ENCODE results near the gene HTD2.

DNA sequence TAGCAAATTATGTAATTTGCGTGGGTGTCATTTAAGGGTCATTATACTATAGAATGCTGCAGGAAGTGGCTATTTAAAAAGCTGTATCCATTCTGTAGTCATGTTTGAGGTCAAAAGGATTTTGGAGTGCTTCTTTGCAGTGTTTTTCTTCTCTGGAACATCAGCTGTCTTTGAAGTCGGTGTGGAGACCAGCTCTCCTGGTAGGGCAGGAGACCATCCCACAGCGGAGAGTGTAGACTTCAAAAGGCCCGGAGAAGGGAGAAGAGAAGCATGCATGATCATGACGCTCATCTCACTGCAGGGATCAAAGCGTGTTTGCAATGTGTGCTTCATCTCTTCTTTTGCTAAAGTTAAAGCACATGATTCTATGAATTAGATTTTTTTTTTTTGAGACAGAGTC lies 46.3 kb downstream of the HTD2 start:
- TF ChIP-seq, protein P1, sequence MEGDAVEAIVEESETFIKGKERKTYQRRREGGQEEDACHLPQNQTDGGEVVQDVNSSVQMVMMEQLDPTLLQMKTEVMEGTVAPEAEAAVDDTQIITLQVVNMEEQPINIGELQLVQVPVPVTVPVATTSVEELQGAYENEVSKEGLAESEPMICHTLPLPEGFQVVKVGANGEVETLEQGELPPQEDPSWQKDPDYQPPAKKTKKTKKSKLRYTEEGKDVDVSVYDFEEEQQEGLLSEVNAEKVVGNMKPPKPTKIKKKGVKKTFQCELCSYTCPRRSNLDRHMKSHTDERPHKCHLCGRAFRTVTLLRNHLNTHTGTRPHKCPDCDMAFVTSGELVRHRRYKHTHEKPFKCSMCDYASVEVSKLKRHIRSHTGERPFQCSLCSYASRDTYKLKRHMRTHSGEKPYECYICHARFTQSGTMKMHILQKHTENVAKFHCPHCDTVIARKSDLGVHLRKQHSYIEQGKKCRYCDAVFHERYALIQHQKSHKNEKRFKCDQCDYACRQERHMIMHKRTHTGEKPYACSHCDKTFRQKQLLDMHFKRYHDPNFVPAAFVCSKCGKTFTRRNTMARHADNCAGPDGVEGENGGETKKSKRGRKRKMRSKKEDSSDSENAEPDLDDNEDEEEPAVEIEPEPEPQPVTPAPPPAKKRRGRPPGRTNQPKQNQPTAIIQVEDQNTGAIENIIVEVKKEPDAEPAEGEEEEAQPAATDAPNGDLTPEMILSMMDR (IDR thresholded peaks at IDR 0.05; ENCODE audit: extremely low read depth in 1 of 2, insufficient read depth in 1 of 2, low read depth in 1 of 2, low read length in 2 of 2), result no peak
- TF ChIP-seq EZH2 (IDR thresholded peaks at IDR 0.05; ENCODE audit: borderline replicate concordance, low read depth, low read length, severe bottlenecking), result no peak
- TF ChIP-seq FOS (IDR thresholded peaks at IDR 0.05; ENCODE audit: borderline replicate concordance, insufficient read depth, low read length), result no peak
- TF ChIP-seq POLR2A (IDR thresholded peaks at IDR 0.05; ENCODE audit: low read depth, low read length), result no peak
- TF ChIP-seq POLR2AphosphoS5 (IDR thresholded peaks at IDR 0.05; ENCODE audit: insufficient read depth, low read depth, low read length), result no peak
- TF ChIP-seq MYC (IDR thresholded peaks at IDR 0.05; ENCODE audit: low read depth, low read length), result no peak
- no peak for TF ChIP-seq GATA2 (IDR thresholded peaks at IDR 0.05; ENCODE audit: insufficient read depth, insufficient read length, low read depth, low read length)
- TF ChIP-seq, protein P2, sequence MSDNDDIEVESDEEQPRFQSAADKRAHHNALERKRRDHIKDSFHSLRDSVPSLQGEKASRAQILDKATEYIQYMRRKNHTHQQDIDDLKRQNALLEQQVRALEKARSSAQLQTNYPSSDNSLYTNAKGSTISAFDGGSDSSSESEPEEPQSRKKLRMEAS (IDR thresholded peaks at IDR 0.05; ENCODE audit: insufficient read depth, insufficient read length), result no peak
- TF ChIP-seq JUN (IDR thresholded peaks at IDR 0.05; ENCODE audit: borderline replicate concordance, insufficient read depth, insufficient read length, low read depth), result no peak

Measured in endothelial cell of umbilical vein (primary cell).